ENCODE data around the gene SPDYE2B.
"Not testable (repeated sequence)": the region's sequence is repeated elsewhere in the genome, so short reads cannot be mapped to it uniquely, and the experiment has no call there.

Gene SPDYE2B

DNA sequence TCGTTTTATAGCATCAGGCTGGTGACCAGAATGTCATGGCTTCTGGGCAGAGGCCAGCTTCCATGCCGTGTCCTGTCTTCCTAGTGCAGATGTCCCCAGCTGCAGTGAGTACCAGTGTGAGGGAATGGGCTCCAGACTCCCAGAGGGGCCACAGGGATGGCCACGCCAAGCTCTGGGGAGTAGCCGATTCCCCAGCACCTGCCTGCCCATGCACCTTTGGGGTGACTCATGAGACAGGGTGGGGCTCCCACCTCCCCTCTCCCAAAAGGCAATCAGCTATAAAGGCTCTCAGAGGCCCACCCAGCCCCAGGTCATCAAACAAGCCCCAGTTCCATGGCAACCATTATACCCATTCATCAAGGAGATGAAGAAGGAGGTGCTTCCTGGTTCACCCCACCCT lies at the start of gene SPDYE2B:
Gene SPDYE2B (plus strand): TSS at position 396 of the 400 bp plus-strand sequence. CDS start 2,030 bp downstream, outside the sequence.
- not testable (repeated sequence) for DNase-seq

- DNase-seq: not testable (repeated sequence)
Measured at GRCh38 chr7:102602317-102602716, 47.8 kb upstream of the SPDYE2B start.

- DNase-seq: not testable (repeated sequence)
Measured at GRCh38 chr7:102604431-102605145, 45.5 kb upstream of the SPDYE2B start.

DNA sequence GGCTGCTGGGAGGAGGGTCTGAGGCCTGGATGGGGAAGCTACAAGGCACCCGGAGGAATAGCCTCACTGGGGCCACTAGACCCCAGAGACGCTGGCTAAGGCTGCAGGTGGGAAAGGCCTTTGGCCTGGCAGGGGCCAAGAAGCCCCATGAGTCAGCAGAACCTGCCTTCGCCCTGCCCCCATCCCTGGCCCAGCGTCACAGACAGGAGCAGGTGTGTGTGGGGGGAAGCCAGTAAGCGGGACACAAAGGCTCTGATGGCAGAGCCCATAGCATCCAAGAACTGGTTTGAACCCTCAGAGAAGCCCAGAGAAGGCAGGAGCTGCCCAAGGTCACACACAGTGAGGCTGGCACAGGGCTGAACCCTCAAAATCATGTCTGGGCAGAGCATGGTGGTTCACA lies 43.3 kb upstream of the SPDYE2B start:
- DNase-seq: not testable (repeated sequence)

GRCh38 chr7:102609734-102610133 lies 40.4 kb upstream of the SPDYE2B start:
- DNase-seq: not testable (repeated sequence)

DNA sequence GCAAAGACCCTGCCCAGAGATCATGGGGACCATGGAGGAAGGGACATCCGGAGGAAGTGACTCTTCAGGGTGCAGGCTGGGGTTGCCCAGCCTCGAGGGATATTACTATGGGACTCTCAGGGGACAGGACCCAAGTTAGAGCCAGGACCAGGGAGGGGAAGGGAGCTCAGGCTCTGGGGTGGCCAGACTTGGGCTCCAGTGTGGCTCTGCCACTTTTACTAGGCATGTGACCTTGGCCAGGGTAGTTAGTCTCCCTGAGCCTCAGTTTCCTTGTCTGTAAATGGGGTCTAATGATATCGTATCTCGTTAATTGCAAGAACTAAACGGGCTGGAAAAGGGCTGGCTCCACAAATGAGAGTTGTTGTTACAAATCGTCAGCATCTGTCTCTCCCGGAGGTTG lies 39.7 kb upstream of the SPDYE2B start:
- not testable (repeated sequence) for DNase-seq

GRCh38 chr7:102611013-102611674 lies 39.0 kb upstream of the SPDYE2B start:
- not testable (repeated sequence) for DNase-seq

- DNase-seq: not testable (repeated sequence)
Measured at GRCh38 chr7:102611675-102612325, 38.3 kb upstream of the SPDYE2B start.

DNA sequence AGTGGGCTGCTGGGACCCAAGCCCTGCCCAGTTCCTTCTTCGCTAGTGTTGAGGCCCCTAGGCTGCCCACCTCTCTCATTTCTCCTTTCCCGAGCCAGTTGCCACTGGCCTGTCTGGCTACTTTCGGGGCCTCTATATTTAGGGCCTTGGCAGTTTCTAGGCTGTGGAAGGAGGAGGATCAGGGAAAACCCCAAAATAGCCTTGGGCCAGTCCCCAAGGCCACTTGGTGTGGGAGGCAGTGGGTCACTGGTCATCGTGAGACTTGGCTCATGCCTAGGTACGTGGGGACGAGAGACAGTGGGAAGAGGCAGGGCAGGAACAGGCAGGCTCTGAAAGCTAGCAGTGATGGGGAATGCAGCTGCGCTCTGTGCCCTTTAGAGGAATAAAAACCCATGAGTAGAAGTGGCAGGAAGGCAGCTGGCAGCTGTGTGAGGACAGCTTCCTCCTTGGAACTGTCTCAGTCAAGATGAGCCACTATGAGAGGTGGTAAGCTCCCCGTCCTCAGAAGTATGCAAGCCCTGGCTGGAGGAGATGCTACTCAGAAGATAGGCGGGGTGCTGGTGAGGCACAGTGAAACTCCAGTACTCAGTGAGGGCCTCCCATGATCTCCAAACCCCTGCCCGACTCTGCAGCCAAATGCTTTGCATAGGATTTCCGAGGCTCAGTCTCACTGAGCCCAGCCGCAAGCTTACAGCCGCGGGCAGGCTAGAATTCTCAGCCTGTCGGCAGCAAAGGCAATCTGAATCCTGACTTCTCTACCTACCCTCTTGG lies 36.4 kb upstream of the SPDYE2B start:
- DNase-seq: not testable (repeated sequence)

DNA sequence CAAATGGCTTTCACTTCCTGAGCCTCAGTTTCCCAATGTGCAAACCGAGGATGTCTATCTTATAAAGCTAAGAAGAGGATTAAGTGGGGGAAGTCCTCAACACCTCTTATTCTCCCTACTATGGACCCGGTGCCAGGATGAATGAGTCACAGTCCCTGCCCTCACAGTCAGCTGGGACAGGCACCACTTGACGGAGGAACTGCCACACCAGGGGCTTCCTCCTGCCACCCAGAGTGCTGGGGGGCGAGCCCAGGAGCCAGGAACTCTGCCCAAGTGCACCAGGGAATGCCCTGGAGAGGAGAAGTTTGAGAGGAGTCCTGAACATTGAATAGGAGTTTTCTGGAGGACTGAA lies 35.8 kb upstream of the SPDYE2B start:
- not testable (repeated sequence) for DNase-seq

GRCh38 chr7:102614873-102615272 lies 35.2 kb upstream of the SPDYE2B start:
- not testable (repeated sequence) for DNase-seq

DNA sequence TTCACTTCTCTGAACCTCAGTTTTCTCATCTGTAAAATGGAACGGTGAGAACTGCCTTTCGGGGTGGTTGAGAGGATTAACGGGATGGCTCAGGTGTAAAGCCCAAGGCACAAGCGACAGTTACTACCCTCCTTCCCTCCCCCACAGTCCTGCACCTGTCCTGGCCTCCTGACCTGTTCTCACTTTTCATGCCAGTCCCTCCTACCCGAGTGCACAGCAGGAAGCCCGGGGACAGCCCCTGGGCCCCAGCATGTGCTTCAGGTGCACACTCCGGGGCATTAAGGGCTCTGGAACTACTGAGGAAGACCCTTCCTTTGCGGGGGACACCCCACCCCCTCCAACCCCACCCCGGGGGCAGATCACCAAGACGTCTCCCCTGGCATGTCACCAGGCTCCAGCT lies 34.2 kb upstream of the SPDYE2B start:
- not testable (repeated sequence) for DNase-seq

DNA sequence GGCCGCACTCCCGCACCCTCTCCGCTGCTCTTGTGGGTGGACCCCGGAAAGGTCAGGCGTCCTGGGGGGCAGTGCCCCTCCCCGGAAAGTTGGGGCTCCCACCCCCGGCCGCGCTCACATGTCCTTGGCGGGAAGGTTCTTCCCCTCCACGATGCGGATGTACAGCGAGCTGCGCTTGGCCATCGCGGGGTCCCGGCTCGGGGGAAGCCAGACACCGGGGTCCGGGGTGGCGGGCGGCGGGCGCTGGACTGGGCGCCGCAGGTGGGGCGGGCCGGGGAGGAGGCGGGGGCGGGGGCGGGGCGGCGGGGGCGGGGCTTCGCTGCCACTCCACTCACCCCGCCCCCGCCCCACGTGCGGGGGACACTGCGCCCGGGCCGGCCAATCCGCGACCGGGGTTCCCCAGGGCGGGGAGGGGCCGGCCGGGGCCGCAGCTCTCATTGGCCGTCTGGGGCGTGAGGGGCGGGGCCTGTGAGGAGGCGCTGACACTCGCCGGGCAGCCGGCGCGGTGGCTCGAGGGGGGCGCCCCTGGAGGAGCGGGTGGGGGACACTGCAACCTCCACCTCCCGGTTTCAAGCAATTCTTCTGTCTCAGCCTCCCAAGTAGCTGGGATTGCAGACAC lies 33.5 kb upstream of the SPDYE2B start, which contains the start of gene RASA4:
Gene RASA4 (minus strand): TSS at position 250 of the 619 bp plus-strand sequence. CDS start 67 bp downstream, at position 183.
- not testable (repeated sequence) for DNase-seq

DNA sequence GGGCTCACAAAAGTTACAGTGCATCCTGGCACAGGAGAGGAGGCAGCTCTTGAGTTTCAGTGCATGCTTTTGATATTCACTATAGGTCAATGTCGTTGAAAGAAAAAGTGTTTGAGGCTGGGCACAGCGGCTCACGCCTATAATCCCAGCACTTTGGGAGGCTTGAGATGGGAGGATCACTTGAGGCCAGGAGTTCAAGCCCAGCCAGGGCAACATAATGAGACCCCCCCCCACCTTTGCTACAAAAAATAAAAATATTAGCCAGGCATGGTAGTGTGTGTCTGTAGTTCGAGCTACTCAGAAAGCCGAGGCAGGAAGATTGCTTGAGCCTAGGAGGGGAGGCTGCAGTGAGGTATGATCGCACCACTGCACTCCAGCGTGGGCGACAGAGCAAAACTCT lies 32.0 kb upstream of the SPDYE2B start:
- not testable (repeated sequence) for DNase-seq

- not testable (repeated sequence) for DNase-seq
Measured at GRCh38 chr7:102627271-102627904, 22.7 kb upstream of the SPDYE2B start.

DNA sequence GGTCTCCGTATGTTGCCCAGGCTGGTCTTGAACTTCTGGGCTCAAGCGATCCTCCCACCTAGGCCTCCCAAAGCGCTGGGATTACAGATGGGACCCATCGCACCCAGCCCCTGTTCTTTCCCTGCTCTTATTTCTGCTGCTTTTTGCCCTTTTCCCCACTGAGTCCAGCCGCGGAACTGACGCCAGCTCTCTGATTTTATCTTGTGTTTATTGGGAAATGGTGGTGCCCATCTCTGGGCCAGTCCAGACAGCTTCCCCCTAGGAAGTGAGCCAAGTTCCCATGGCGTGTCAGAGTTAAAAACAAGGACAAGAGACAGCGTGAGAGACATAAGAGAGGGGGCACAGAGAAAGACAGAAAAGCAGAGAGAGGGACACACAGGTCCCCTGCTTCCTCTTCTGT lies 19.5 kb upstream of the SPDYE2B start:
- not testable (repeated sequence) for DNase-seq

GRCh38 chr7:102634299-102634698 lies 15.8 kb upstream of the SPDYE2B start:
- not testable (repeated sequence) for DNase-seq

- DNase-seq: not testable (repeated sequence)
Measured at GRCh38 chr7:102635354-102635753, 14.8 kb upstream of the SPDYE2B start.

DNA sequence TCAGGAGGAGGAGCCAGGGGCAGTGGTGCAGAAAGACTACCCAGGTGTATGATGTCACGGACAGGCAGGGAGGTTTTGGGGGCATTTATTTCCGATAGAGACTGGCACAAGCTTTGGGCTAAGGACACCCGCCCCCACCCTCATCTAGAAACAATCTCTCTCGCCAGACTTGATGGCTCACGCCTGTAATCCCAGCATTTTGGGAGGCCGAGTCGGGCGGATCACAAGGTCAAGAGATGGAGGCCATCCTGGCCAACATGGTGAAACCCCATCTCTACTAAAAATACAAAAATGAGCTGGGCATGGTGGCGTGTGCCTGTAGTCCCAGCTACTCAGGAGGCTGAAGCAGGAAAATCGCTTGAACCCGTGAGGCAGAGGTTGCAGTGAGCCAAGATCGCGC lies 13.2 kb upstream of the SPDYE2B start:
- DNase-seq: not testable (repeated sequence)

- not testable (repeated sequence) for DNase-seq
Measured at GRCh38 chr7:102638848-102639247, 11.3 kb upstream of the SPDYE2B start.

DNA sequence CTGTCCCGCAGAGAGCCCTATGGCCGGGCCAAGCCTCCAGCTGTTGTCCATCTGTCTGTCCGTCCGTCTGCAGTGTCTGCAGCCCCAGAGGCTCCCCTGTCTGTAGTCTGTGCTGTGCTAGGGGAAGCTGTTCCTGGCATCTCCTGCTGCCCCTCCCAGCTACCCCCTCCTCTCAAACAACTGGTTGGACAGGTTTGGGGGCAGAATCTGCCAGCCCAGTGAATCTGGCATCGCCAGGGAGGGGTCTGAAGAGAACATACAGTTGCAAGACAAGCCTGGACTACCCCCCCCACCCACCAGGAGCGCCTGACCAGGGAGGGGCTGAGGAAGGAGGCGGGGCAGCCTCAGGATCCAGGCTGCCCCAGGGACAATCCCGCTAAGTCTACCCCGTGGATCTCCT lies 7.4 kb upstream of the SPDYE2B start, which contains the start of gene UPK3BL1:
Gene UPK3BL1 (minus strand): TSS at position 101 of the 400 bp plus-strand sequence. CDS start 50 bp downstream, at position 51.
- not testable (repeated sequence) for DNase-seq

GRCh38 chr7:102643404-102643803 lies 6.7 kb upstream of the SPDYE2B start:
- DNase-seq: not testable (repeated sequence)

Measured in NCI-H2107 (cell line).